Panc1 (cell line): ENCODE measurements around the gene MYO1E.

Source experiments
- CTCF ChIP-seq: fragments of 450-650 bp; IDR thresholded peaks from 2 replicates; pipeline ENCODE4 v1.5.1; 2017; ENCODE audit warnings: mild to moderate bottlenecking
- POLR2AphosphoS5 ChIP-seq: IDR thresholded peaks from 2 replicates; pipeline ENCODE4 v1.6.1; 2012; ENCODE audit warnings: mild to moderate bottlenecking, low read depth, low read length, moderate library complexity
- REST ChIP-seq, 2 experiments: IDR thresholded peaks; 2 replicates each; pipeline ENCODE4 v1.6.1; 2011 to 2012; ENCODE audit warnings: low read depth in 2 of 2, control low read depth in 1 of 2, low read length in 1 of 2, mild to moderate bottlenecking in 1 of 2, moderate library complexity in 1 of 2; ENCODE audit not compliant: insufficient read depth in 1 of 2

DNA sequence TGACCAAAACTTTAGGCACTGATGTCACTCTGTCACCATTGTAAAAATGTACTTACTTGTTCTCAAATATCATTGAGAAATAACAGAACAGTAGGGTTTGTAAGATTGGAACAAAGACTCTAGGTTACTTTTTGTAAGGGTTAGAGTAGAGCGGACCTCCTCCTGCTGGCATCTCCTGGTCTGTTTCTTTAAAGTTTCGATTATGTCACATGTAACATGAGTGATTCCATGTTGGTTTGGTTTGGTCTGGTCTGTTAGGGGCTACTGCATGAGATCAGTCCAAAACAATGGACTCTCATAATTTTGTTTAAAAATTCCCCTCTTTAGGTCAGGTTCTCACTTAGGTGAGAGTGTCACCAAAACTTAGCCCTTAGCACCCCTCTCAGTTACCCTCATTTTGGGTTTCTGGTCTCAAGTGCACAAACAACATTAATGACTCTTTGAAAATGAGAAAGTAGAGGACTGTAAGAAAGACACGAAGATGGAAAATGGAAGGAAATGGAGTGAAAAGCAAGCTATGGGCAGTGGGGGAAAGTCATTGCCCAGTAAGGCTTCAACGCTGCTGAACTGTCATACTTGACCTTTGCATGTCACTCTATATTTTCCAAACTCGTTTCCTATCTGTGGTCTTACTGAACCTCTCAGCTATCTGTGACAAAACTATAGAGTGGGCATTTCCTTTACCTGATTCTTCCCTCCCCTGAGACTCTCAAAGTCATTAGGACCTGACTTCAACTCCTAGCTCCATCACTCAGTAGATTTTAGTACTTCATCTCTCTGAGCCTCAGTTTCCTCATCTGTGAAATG lies 113.3 kb downstream of the MYO1E start:
- TF ChIP-seq REST (IDR thresholded peaks at IDR 0.05; ENCODE audit: insufficient read depth in 1 of 2, low read depth in 2 of 2, low read length in 1 of 2) (no peak), CTCF (no peak), POLR2AphosphoS5 (no peak)
